Measurements from ENCODE around the gene SLC8A3. TPM values are rescaled to one million over a fixed set of nuclear protein-coding genes. Genes with fewer than 3 reads are reported as not detected.

The SLC8A3 gene
- total RNA-seq, 1 donor from 2014 or later = 0.24 TPM

- no peak for DNase-seq (ENCODE audit: low spot score)
- no peaks in the 10 kb centered on the region for H3K9me3 Mint-ChIP-seq
- peaks cover 2% of the 10 kb centered on the region for H3K27me3 Mint-ChIP-seq (ENCODE audit: insufficient read depth, low read depth)
- H3K4me1 ChIP-seq = peaks cover 4% of the 10 kb centered on the region
- TF ChIP-seq CTCF (IDR thresholded peaks at IDR 0.05) (no peak), EZH2phosphoT487 (IDR thresholded peaks at IDR 0.05) (no peak), EZH2 (IDR thresholded peaks at IDR 0.05) (no peak)
- H3K27ac Mint-ChIP-seq = no peak overlapping the region
- no peaks in the 10 kb centered on the region for H3K4me1 Mint-ChIP-seq
- H3K27ac ChIP-seq = no peak overlapping the region
- no peaks in the 10 kb centered on the region for H3K36me3 Mint-ChIP-seq
- H3F3A ChIP-seq (ENCODE audit: low read depth) = no peaks in the 10 kb centered on the region
- no peak overlapping the region for H3K9ac ChIP-seq
- H3K27me3 ChIP-seq = peaks cover 16% of the 10 kb centered on the region
- H3K36me3 ChIP-seq = no peaks in the 10 kb centered on the region
- H2AFZ ChIP-seq (replicated peaks) = no peak overlapping the region
- no peaks in the 10 kb centered on the region for H3K9me3 ChIP-seq (ENCODE audit: low read depth)
- no peaks in the 10 kb centered on the region for H3K79me2 ChIP-seq (ENCODE audit: low read depth)
- no peaks in the 10 kb centered on the region for H4K20me1 ChIP-seq (ENCODE audit: low read depth)
- no peak overlapping the region for H3K4me3 Mint-ChIP-seq
- H3K4me3 ChIP-seq = no peak overlapping the region
- no peak overlapping the region for H3K4me2 ChIP-seq
These were observed 108.7 kb downstream of the SLC8A3 start for GRCh38 chr14:70080076-70080475.

- TF ChIP-seq CTCF (IDR thresholded peaks at IDR 0.05) (no peak), EZH2phosphoT487 (IDR thresholded peaks at IDR 0.05) (no peak), EZH2 (IDR thresholded peaks at IDR 0.05) (no peak)
- H3K4me1 Mint-ChIP-seq = no peaks in the 10 kb centered on the region
These were observed 110.4 kb downstream of the SLC8A3 start for GRCh38 chr14:70078329-70078728.

GRCh38 chr14:70077720-70078119 is 111.0 kb downstream of the SLC8A3 start:
- Mint-ChIP-seq H3K27me3 (ENCODE audit: insufficient read depth, low read depth) (peaks cover 2% of the 10 kb centered on the region), H3K27ac (no peak overlapping the region), H3K4me3 (no peak overlapping the region), H3K36me3 (no peaks in the 10 kb centered on the region), H3K9me3 (no peaks in the 10 kb centered on the region), H3K4me1 (no peaks in the 10 kb centered on the region)
- no peak for DNase-seq (ENCODE audit: low spot score)
- Histone ChIP-seq H3K27me3 (no peaks in the 10 kb centered on the region), H3K4me2 (no peak overlapping the region), H3K36me3 (no peaks in the 10 kb centered on the region), H3K79me2 (ENCODE audit: low read depth) (no peaks in the 10 kb centered on the region), H2AFZ (replicated peaks) (no peak overlapping the region), H4K20me1 (ENCODE audit: low read depth) (no peaks in the 10 kb centered on the region), H3K9me3 (ENCODE audit: low read depth) (no peaks in the 10 kb centered on the region), H3K4me1 (peaks cover 4% of the 10 kb centered on the region), H3K27ac (no peak overlapping the region), H3K9ac (no peak overlapping the region), H3K4me3 (no peak overlapping the region), H3F3A (ENCODE audit: low read depth) (no peaks in the 10 kb centered on the region)
- TF ChIP-seq EZH2 (IDR thresholded peaks at IDR 0.05) (no peak), CTCF (IDR thresholded peaks at IDR 0.05) (no peak), EZH2phosphoT487 (IDR thresholded peaks at IDR 0.05) (no peak)

More at GRCh38 chr14:70078329-70078728, 110.4 kb downstream of the SLC8A3 start:
- Histone ChIP-seq H3K9ac (no peak overlapping the region), H3K4me1 (peaks cover 4% of the 10 kb centered on the region), H3K4me2 (no peak overlapping the region), H3K9me3 (ENCODE audit: low read depth) (no peaks in the 10 kb centered on the region), H3F3A (ENCODE audit: low read depth) (no peaks in the 10 kb centered on the region), H3K4me3 (no peak overlapping the region), H3K27ac (no peak overlapping the region), H4K20me1 (ENCODE audit: low read depth) (no peaks in the 10 kb centered on the region), H2AFZ (replicated peaks) (no peak overlapping the region), H3K79me2 (ENCODE audit: low read depth) (no peaks in the 10 kb centered on the region), H3K36me3 (no peaks in the 10 kb centered on the region), H3K27me3 (no peaks in the 10 kb centered on the region)
- Mint-ChIP-seq H3K27me3 (ENCODE audit: insufficient read depth, low read depth) (peaks cover 2% of the 10 kb centered on the region), H3K4me3 (no peak overlapping the region), H3K27ac (no peak overlapping the region), H3K36me3 (no peaks in the 10 kb centered on the region), H3K9me3 (no peaks in the 10 kb centered on the region)
- DNase-seq (ENCODE audit: low spot score) = no peak

All from neural progenitor cell (in vitro differentiated cells).